ENCODE measurements around the gene YRDC.

The YRDC gene

GRCh38 chr1:37764888-37765441 lies 43.0 kb downstream of the YRDC start, which contains the start of gene EPHA10:
TSS of gene EPHA10 (minus strand) at chr1:37765120. CDS start at chr1:37765066, 54 bp downstream.
- no peak for DNase-seq

- DNase-seq, result peak; percentile 69
These were observed 43.6 kb downstream of the YRDC start for GRCh38 chr1:37764414-37764825.

DNA sequence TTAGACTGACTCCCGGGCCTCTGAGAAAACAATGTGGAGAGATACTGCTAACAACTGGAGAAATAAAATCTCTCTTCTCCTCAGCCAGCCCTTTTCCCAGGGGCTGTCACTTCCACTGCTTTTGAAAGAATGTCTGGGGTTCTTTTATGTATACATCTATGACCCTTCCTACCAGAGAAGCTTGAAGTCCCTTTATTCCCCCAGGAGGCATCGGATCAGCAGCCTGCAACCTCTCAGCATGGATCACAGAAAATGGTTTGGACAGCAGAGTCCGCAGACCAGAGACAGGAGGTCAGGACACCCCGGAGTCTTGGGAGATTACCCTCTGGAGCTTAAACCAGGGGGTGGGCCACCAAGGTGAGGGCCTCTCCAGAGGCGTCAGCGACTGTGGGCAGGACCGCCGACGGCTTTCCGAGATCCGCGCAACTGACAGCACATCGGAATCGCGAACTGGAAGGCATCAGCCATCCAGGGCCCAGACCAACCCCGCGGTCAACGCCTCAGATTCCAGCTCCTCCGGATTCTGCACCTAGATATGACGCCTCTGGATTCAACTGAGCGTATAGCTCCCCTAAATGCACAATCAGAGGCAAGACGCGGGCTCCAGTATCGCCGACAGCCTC lies 44.1 kb downstream of the YRDC start:
- no peak for DNase-seq

GRCh38 chr1:37762516-37762915 lies 45.5 kb downstream of the YRDC start:
- no peak for DNase-seq

- DNase-seq, result no peak
These were observed 46.5 kb downstream of the YRDC start for GRCh38 chr1:37761416-37762095.

GRCh38 chr1:37759451-37759850 lies 48.6 kb downstream of the YRDC start:
- no peak for DNase-seq

DNA sequence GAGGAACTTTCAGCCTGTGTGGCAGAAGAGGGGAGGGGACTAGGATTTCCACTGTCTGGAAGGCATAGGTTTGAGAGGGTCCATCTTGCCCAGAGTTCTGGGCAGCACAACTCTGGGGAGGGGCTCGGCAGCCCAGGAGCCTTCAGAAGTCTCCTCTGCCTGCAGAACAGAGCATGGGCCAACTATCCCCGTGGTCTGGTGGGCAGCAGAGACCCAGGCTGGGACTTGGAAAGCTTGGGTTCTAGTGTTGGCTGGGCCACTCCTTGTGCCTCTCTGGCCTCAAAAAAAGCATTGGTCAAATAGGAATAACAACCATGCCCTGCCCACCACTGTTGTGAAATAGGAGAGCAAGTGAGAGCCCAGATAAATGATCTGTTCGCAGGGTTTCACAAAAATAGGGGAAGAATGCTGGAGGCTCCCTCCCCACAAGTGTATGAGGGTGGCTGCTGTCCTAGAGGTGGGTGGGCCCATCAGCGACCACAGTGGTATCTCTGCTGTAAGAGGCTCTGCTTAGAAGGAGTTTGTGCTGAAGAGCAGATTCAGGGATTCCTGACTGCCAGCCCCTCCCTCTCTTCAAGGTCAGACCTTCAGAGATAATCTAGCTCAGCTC lies 52.0 kb downstream of the YRDC start:
- DNase-seq, result no peak

DNA sequence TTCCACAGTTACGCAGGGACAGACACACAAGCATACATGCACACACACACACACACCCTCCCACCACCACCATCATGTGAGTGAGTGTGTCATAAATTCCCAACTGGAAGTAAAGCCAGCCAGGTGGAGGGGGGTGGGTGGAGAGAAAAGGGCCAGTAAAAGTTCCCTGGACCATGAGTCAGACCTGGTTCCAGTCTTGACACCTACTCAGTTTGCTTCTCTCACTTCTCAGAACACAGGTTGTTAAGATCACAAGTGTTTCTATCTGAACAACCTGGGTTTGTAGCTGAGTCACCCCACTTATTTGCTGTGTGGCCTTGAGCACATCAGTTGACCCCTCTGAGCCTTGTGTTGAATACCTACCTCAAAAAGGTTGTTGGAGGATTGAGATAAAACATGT lies 52.7 kb downstream of the YRDC start:
- no peak for DNase-seq

GRCh38 chr1:37753473-37754321 lies 54.3 kb downstream of the YRDC start:
- DNase-seq, result no peak

Measured in activated effector memory CD4-positive, alpha-beta T cell treated with anti-CD3 and anti-CD28 coated beads, Interleukin-2, amount 50 U/mL, for 16 hours (primary cell).